ENCODE measurements around the gene ABCB11. TPM values are rescaled to one million over a fixed set of nuclear protein-coding genes. Genes with fewer than 3 reads are reported as not detected.
A peak's percentile ranks its signal among the peaks of the same experiment; 100 is the strongest.

Gene ABCB11
- total and polyA plus RNA-seq, 9 of the 15 experiments (the other 6 are each of a cell fraction or from before 2014, with no cell fraction given) = 0.04 to 0.51 (median 0.10) TPM; not detected in 1

DNA sequence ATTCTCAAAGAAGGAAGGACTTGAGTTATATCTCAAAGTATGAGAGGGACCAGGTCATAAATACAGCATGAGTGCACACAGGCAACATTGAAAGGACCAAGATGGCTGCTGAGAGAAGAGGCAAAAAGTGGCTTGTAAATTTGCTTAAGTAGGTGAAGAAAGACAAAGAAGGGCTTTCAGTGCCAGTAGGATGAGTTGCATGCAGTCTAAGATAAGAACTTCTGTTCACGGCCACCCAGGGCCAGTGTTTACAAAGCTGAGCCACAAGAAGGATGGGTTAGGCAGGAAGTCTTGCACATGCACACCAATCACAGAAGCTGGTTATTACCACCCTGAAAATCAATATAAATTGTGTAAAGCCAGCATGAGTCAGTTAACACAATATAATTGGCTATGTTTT is 3.1 kb upstream of the ABCB11 start (continued):
- TF ChIP-seq RNF219 (CRISPR knock-in tag; IDR thresholded peaks at IDR 0.05) (no peak), OTX1 (CRISPR knock-in tag; IDR thresholded peaks at IDR 0.05) (no peak), TAL1 (IDR thresholded peaks at IDR 0.05) (peak; percentile 62), CBFA2T3 (IDR thresholded peaks at IDR 0.05) (peak; percentile 79), BDP1 (IDR thresholded peaks at IDR 0.05; ENCODE audit: insufficient read depth, insufficient read length) (no peak), CTCF (IDR thresholded peaks at IDR 0.05 in 2 of 3, conservative IDR thresholded peaks at IDR 0.05 in 1 of 3; ENCODE audit: insufficient read depth in 2 of 3, low read depth in 1 of 3, low read length in 3 of 3) (peak in 2 of 3 experiments; percentile 23 to 37; a peak in 2 of 6 replicates)
- TF ChIP-seq, protein P1, sequence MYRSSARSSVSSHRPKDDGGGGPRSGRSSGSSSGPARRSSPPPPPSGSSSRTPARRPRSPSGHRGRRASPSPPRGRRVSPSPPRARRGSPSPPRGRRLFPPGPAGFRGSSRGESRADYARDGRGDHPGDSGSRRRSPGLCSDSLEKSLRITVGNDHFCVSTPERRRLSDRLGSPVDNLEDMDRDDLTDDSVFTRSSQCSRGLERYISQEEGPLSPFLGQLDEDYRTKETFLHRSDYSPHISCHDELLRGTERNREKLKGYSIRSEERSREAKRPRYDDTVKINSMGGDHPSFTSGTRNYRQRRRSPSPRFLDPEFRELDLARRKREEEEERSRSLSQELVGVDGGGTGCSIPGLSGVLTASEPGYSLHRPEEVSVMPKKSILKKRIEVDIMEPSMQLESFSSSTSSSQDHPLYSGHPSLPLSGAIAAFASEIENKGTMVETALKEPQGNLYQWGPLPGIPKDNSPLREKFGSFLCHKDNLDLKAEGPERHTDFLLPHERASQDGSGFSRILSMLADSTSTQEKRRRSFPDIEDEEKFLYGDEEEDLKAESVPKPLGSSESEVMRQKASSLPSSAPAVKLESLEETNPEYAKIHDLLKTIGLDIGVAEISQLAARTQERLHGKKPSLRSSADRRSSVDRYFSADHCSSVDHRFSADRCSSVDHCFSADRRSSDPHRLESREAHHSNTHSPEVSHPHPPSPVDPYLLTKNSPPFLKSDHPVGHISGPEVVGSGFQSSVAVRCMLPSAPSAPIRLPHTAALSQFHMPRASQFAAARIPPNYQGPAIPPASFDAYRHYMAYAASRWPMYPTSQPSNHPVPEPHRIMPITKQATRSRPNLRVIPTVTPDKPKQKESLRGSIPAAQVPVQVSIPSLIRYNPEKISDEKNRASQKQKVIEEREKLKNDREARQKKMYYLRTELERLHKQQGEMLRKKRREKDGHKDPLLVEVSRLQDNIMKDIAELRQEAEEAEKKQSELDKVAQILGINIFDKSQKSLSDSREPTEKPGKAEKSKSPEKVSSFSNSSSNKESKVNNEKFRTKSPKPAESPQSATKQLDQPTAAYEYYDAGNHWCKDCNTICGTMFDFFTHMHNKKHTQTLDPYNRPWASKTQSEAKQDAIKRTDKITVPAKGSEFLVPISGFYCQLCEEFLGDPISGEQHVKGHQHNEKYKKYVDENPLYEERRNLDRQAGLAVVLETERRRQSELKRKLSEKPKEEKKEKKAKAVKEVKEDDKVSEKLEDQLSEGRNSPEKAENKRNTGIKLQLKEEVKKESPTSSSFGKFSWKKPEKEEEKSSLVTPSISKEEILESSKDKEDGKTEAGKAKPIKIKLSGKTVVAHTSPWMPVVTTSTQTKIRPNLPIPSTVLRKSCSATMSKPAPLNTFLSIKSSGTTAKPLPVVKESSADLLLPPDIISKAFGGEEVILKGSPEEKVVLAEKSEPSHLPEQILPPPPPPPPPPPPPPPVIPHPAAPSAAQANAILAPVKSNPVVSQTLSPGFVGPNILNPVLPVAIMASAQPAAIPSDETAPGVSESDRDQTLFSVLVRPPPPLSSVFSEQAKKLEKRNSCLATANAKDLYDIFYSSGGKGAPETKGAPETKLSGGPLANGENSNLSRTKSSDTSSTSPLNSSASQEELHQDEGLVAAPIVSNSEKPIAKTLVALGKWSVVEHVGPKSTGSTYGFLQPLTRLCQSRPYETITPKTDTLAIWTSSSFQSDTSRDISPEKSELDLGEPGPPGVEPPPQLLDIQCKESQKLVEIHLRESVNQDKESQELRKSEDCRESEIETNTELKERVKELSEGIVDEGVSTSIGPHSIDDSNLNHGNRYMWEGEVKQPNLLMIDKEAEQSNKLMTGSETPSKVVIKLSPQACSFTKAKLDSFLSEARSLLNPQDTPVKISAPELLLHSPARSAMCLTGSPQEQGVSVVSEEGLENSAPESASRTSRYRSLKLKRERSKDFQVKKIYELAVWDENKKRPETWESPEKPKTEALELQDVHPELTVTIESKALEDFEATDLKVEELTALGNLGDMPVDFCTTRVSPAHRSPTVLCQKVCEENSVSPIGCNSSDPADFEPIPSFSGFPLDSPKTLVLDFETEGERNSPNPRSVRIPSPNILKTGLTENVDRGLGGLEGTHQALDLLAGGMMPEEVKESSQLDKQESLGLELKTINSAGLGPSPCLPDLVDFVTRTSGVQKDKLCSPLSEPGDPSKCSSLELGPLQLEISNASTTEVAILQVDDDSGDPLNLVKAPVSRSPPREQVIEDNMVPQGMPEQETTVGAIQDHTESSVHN (IDR thresholded peaks at IDR 0.05; ENCODE audit: borderline replicate concordance in 1 of 2, low read depth in 1 of 2) = no peak
